HG02610 (cell line): ENCODE measurements around the gene HCAR3.
"Not testable (repeated sequence)": the region's sequence is repeated elsewhere in the genome, so short reads cannot be mapped to it uniquely, and the experiment has no call there.

Source experiments
- ATAC-seq: cut with Tn5 transposase; IDR thresholded peaks from one replicate; pipeline ENCODE4 v1.9.1; 2021; ENCODE audit warnings: mild to moderate bottlenecking, moderate library complexity; ENCODE audit not compliant: unreplicated experiment

HCAR3 gene

GRCh38 chr12:122676015-122676414 lies 40.6 kb downstream of the HCAR3 start:
- not testable (repeated sequence) for ATAC-seq

- no peak for ATAC-seq
Observed at GRCh38 chr12:122672515-122672914, 44.1 kb downstream of the HCAR3 start.

- ATAC-seq: no peak
Observed at GRCh38 chr12:122669397-122670070, 47.1 kb downstream of the HCAR3 start.

DNA sequence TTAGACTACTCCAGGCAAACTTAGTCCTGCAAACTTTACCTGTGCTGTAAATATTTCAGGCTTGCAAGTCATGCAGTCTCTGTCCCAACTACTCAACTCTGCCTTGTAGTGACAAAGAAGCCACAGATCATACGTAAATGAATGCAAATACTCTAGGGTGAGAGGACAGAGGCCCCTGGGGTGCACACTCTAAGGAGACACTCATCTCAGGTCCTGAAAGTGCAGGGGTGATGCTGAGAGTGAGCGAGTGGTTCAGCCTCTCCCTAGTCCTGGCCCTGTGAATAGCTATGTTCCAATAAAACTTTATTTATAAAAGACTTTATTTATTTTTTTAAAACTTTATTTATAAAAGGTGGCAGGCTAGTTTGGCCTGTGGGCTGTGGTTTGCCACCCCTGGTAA lies 48.3 kb downstream of the HCAR3 start:
- ATAC-seq: no peak

DNA sequence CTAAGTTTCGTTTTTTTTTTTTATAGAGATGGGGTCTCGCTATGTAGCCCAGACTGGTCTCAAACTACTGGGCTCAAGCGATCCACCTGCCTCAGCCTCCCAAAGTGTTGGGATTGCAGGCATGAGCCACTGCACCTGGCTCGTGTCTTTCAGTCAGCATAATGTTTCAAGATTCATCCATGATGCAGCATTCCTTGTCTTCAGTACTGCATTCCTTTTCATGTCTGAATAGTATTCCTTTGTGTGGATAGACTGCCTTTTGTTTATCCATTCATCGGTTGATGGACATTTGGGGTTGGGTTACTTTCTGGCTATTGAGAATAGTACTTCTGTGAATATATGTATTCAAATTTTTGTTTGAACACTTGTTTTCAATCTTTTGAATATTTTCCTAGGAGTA lies 50.9 kb downstream of the HCAR3 start:
- ATAC-seq: no peak

GRCh38 chr12:122665349-122665748 lies 51.3 kb downstream of the HCAR3 start:
- no peak for ATAC-seq
